ENCODE data around the gene RBM6.

- TF ChIP-seq, protein P1, sequence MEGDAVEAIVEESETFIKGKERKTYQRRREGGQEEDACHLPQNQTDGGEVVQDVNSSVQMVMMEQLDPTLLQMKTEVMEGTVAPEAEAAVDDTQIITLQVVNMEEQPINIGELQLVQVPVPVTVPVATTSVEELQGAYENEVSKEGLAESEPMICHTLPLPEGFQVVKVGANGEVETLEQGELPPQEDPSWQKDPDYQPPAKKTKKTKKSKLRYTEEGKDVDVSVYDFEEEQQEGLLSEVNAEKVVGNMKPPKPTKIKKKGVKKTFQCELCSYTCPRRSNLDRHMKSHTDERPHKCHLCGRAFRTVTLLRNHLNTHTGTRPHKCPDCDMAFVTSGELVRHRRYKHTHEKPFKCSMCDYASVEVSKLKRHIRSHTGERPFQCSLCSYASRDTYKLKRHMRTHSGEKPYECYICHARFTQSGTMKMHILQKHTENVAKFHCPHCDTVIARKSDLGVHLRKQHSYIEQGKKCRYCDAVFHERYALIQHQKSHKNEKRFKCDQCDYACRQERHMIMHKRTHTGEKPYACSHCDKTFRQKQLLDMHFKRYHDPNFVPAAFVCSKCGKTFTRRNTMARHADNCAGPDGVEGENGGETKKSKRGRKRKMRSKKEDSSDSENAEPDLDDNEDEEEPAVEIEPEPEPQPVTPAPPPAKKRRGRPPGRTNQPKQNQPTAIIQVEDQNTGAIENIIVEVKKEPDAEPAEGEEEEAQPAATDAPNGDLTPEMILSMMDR (IDR thresholded peaks at IDR 0.05): no peak
- no peak for TF ChIP-seq POLR2A (IDR thresholded peaks at IDR 0.05)
Measured at GRCh38 chr3:50124800-50125178, 184.8 kb downstream of the RBM6 start.

All from vagina (tissue), 2 donors.